GM12892 (cell line): ENCODE data around the gene IDH3G.

Source experiments
- DNase-seq: peaks from one replicate; pipeline ENCODE4 v3.0.0; 2011; ENCODE audit not compliant: insufficient read length
- FAIRE-seq: peaks from 2 replicates; lab custom pipeline; 2011; peaks lifted over from hg19 to GRCh38; lab: Jason Lieb, UNC
- POLR2A ChIP-seq: IDR thresholded peaks from 2 replicates; pipeline ENCODE4 v1.6.1; 2011; ENCODE audit warnings: low read depth, low read length, control low read depth
- POLR2AphosphoS5 ChIP-seq: IDR thresholded peaks from 2 replicates; pipeline ENCODE4 v1.6.1; 2011; ENCODE audit warnings: low read depth, low read length, control low read depth
- TAF1 ChIP-seq: IDR thresholded peaks from 2 replicates; pipeline ENCODE4 v1.6.1; 2011; ENCODE audit warnings: low read depth, mild to moderate bottlenecking, control low read depth, low read length, borderline replicate concordance

Gene IDH3G

GRCh38 chrX:153782871-153783270 lies 11.3 kb downstream of the IDH3G start:
- no peak for DNase-seq
- FAIRE-seq: no peak
- TF ChIP-seq TAF1 (no peak), POLR2AphosphoS5 (no peak), POLR2A (no peak)

- no peak for DNase-seq
- no peak for TF ChIP-seq TAF1
- TF ChIP-seq POLR2AphosphoS5: no peak
- no peak for TF ChIP-seq POLR2A
- FAIRE-seq: no peak
Observed at GRCh38 chrX:153782313-153782712, 11.9 kb downstream of the IDH3G start.

- no peak for DNase-seq
- FAIRE-seq: no peak
- no peak for TF ChIP-seq POLR2A
- no peak for TF ChIP-seq TAF1
- TF ChIP-seq POLR2AphosphoS5: no peak
Observed at GRCh38 chrX:153781428-153782047, 12.6 kb downstream of the IDH3G start.

- FAIRE-seq: no peak
- no peak for TF ChIP-seq POLR2AphosphoS5
- no peak for TF ChIP-seq TAF1
- no peak for TF ChIP-seq POLR2A
- DNase-seq: no peak
Observed at GRCh38 chrX:153780678-153781427, 13.3 kb downstream of the IDH3G start, which contains the start of gene SRPK3. SRPK3 (plus strand) TSS chrX:153781041; CDS start chrX:153781087, 46 bp downstream.

DNA sequence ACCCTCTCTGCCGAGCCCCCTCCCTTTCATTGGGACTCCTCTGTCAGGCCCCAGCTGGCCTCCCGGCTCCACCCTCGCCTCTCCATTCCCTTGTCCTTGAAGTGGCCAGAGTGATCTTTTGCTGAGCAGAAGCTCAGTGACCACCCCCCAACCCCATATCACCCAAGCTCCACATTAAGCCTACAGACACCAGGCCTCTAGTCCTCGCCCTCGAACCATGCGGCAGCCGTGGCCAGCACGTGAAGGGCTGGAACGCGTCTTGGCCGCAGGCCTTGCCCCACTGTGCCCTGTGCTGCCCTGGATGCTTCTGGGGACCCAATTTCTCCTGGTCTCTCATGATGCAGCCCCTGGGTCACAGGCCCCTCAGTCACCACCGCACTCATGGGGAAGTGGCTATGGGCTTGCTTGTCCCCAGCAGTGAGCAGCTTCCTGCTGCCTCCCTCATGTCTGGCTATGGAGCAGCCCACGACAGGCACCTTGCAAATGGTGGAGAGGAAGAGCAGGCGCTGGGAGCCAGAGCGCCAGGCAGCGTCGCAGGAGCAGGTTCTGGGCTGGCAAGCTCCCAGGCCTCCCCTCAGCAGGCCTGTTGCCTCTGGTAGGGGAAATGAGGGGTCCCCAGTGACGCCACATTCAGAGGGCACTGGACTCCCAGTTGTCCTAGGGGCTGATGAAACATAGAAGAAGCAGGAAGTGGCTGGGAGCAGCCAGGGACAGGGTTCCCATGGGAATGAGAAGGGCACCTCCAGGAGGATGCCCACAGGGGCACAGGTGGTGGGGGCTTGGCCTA lies 14.1 kb downstream of the IDH3G start:
- no peak for FAIRE-seq
- no peak for DNase-seq
- TF ChIP-seq POLR2A: no peak
- TF ChIP-seq TAF1: no peak
- no peak for TF ChIP-seq POLR2AphosphoS5

GRCh38 chrX:153778684-153779101 lies 15.5 kb downstream of the IDH3G start:
- no peak for DNase-seq
- FAIRE-seq: no peak
- TF ChIP-seq POLR2A (no peak), POLR2AphosphoS5 (no peak), TAF1 (no peak)

DNA sequence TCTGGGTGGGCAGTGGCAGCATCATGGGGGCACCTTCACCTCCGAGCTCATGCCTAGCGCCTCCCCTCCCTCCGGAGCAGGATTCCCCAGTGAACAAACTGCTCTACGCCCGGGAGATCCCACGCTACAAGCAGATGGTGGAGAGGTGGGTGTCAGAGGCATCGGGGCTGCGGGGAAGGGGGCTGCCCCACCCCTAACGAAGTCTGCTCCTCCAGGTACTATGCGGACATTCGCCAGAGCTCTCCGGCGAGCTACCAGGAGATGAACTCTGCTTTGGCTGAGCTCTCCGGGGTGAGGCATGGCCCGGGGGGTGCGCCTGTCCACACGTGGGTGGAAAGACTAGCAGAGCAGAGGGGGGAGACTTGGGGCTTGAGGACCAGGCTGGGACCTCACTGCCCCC lies 16.0 kb downstream of the IDH3G start:
- TF ChIP-seq POLR2AphosphoS5 (no peak), POLR2A (no peak), TAF1 (no peak)
- DNase-seq (no peak), FAIRE-seq (no peak)

DNA sequence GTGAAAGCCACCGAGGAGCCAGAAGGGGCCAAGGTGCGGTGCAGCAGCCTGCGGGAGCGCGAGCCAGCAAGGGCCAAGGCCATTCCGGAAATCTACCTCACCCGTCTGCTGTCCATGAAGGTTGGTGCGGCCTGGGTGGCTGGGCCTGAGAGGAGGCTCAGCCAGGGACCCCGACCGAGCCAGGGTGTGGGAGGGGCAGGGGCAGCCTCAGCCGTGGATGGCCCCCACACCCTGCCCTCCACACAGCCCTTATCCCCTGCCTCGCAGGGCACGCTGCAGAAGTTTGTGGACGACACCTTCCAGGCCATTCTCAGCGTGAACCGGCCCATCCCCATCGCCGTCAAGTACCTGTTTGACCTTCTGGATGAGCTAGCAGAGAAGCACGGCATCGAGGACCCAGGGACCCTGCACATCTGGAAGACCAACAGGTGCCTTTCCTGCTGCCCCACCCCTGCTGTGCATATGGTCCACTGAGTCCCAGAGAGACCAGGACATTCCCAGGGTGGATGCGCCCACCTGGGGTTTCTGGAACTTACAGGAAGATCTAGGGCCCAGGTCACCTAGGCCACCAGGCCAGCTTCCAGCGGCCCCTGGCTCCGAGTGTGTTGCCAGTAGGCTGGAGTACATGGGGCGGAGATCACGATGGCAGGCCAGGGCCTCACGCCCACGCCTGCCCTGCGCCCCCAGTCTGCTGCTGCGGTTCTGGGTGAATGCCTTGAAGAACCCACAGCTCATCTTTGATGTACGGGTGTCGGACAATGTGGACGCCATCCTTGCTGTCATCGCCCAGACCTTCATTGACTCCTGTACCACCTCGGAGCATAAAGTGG lies 16.7 kb downstream of the IDH3G start:
- no peak for FAIRE-seq
- no peak for DNase-seq

DNA sequence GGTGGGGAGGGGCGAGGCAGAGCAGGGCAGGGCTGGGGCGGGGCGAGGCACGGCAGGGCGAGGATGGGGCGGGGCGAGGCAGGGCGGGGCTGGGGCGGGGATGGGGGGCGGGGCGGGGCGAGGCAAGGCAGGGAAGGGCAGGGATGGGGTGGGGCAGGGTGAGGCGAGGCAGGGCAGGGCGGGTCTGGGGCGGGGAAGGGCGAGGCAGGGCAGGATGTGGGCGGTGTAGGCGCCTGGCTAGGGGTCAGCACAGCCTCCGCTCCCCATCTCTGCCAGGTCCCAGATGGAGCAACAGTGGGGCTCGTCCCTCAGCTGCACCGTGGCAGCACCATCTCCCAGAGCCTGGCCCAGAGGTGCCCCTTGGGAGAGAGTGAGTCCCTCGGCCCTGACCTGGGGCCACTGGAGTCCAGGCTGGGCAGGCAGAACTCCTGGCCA lies 17.5 kb downstream of the IDH3G start:
- DNase-seq: no peak
- TF ChIP-seq TAF1: no peak
- no peak for TF ChIP-seq POLR2AphosphoS5
- no peak for TF ChIP-seq POLR2A

More for the DNA sequence above, 16.7 kb downstream of the IDH3G start:
- TF ChIP-seq TAF1 (no peak), POLR2A (no peak), POLR2AphosphoS5 (no peak)

GRCh38 chrX:153776120-153776599 lies 18.0 kb downstream of the IDH3G start:
- DNase-seq (no peak), FAIRE-seq (no peak)
- TF ChIP-seq TAF1 (no peak), POLR2A (no peak), POLR2AphosphoS5 (no peak)

More for the DNA sequence above, 17.5 kb downstream of the IDH3G start:
- no peak for FAIRE-seq
